IPS DF 6.9 (cell line): Measurements from ENCODE around the gene FGGY.
"Not testable (repeated sequence)": the region's sequence is repeated elsewhere in the genome, so short reads cannot be mapped to it uniquely, and the experiment has no call there.

Experiments used
- DNase-seq: peaks from one replicate; pipeline ENCODE4 v3.0.0-alpha.2; 2013; ENCODE audit warnings: low read depth, low spot score
- H3K27ac ChIP-seq: one replicate; pipeline ENCODE4 v1.5.1; 2013; ENCODE audit warnings: low read length, control low read depth
- H3K27me3 ChIP-seq: 2 replicates; pipeline ENCODE4 v1.6.1; 2013; ENCODE audit warnings: mild to moderate bottlenecking, low read length; ENCODE audit not compliant: control insufficient read depth, insufficient read depth
- H3K36me3 ChIP-seq: 2 replicates; pipeline ENCODE4 v1.6.1; 2013; ENCODE audit warnings: low read length; ENCODE audit not compliant: control insufficient read depth, insufficient read depth
- H3K4me1 ChIP-seq: 2 replicates; pipeline ENCODE4 v1.6.1; 2013; ENCODE audit warnings: low read length; ENCODE audit not compliant: control insufficient read depth, insufficient read depth
- H3K4me3 ChIP-seq: 2 replicates; pipeline ENCODE4 v1.5.1; 2013; ENCODE audit warnings: mild to moderate bottlenecking, low read length
- H3K9me3 ChIP-seq: 2 replicates; pipeline ENCODE4 v1.6.1; 2013; ENCODE audit warnings: low read length, inconsistent platforms; ENCODE audit not compliant: control insufficient read depth, insufficient read depth
- WGBS: extraction: QIAGEN DNeasy Blood & Tissue Kit; methylation state at CpG from one replicate; pipeline ENCODE4 v1.1.7; 2013; ENCODE audit warnings: mixed read lengths, missing lambda C conversion rate; ENCODE audit not compliant: insufficient read length, insufficient coverage; 5-methylcytosine and 5-hydroxymethylcytosine counted together

The FGGY gene

DNA sequence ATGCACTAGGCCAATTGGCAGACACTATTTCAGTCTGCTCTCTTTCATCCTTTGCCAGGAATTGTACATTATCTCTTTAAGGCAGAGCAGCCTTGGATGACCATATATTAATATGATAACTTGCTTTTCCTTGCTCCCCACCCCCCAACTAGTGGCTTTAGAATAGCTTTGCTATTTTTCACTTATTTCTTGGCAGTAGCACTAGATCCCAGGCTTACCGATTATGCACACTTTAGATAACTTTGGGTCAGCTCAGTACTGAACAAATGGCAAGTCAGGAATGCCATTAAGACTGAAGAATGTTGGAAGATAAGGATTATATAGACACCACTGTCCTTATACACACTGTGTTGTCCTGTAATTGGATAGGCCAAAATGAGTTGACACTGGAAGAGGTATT, 146.4 kb downstream of the FGGY start:
- Histone ChIP-seq H3K4me3 (no peak overlapping the region), H3K36me3 (no peaks in the 10 kb centered on the region), H3K27ac (no peak overlapping the region), H3K4me1 (no peaks in the 10 kb centered on the region), H3K27me3 (no peaks in the 10 kb centered on the region), H3K9me3 (no peaks in the 10 kb centered on the region)
- WGBS = no CpG with 5 or more reads among the region's 1 CpG
- DNase-seq = no peak

DNA sequence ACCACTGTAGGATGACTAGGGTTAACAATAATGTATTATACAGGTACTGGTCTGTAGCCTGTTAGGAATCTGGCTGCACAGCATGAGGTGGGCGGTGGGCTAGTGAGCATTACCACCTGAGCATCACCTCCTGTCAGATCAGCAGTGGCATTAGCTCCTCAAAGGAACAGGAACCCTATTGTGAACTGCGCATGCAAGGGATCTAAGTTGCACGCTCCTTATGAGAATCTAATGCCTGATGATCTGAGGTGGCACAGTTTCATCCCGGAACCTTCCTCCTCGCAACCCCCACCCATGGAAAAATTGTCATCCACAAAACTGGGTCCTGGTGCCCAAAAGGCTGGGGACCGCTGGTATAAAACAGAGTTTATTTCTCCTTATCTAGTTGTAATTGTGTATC, 147.6 kb downstream of the FGGY start:
- WGBS = no CpG with 5 or more reads among the region's 6 CpGs
- no peaks in the 10 kb centered on the region for H3K4me1 ChIP-seq
- no peak for DNase-seq
- no peak overlapping the region for H3K4me3 ChIP-seq
- H3K9me3 ChIP-seq = no peaks in the 10 kb centered on the region
- no peak overlapping the region for H3K27ac ChIP-seq
- H3K27me3 ChIP-seq = no peaks in the 10 kb centered on the region; the same call in 1 of the 2 replicates
- no peaks in the 10 kb centered on the region for H3K36me3 ChIP-seq

DNA sequence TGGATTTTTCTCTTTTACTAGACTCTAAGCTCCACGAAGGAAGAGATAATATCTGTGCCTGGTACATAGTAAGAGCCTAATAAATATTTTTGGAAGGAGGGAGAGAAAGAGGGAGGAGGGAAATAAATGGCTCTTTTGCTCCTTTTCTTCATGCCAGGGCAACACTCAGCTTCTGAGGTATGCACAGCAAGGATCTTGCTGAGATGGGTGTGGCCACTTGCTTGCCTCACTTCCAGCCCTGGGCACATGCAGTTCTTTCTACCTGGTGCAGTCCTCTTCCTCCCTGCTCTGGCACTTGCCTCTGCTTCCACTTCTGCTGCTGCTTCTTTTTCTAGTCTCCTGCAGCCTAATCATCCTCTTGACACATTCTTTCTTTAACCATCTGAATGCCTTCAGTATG, 148.1 kb downstream of the FGGY start:
- no CpG with 5 or more reads among the region's 1 CpG for WGBS
- H3K4me1 ChIP-seq = no peaks in the 10 kb centered on the region
- DNase-seq = no peak
- H3K27me3 ChIP-seq = no peaks in the 10 kb centered on the region; the same call in 1 of the 2 replicates
- no peak overlapping the region for H3K4me3 ChIP-seq
- no peaks in the 10 kb centered on the region for H3K36me3 ChIP-seq
- no peaks in the 10 kb centered on the region for H3K9me3 ChIP-seq
- H3K27ac ChIP-seq = no peak overlapping the region

DNA sequence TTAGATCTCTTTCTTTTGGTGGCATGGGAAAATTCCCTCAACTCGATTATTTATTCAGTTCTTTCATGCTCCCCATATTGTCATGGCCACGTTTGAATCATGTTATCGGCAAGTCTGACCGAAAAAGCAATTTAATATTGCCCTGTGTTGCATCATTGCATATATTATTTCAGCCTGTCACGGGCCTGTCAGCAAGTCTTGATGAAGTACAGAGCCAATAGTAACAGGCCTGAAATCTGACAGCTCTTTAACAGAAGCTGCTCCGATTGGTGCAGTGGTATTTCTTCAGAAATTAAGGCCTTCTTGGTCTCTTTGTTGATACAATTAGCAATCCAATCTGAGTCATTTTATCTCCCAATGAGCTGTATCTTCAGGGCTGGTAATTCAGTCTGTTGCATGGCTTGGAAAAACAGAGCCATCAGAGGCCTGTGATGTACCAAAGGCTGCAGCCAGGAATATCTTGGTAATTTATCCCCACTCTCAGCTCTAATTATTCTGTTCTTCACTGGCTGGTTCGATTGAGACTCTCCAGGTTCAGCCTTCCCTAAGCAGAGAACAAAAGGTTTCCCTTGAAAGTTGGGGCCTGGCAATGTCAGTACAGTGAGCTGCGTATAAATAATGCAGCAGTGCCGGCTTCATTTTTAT, 149.5 kb downstream of the FGGY start:
- no CpG with 5 or more reads among the region's 9 CpGs for WGBS
- Histone ChIP-seq H3K27me3 (no peaks in the 10 kb centered on the region; the same call in 1 of the 2 replicates), H3K36me3 (no peaks in the 10 kb centered on the region), H3K4me3 (no peak overlapping the region), H3K4me1 (no peaks in the 10 kb centered on the region), H3K9me3 (no peaks in the 10 kb centered on the region), H3K27ac (no peak overlapping the region)
- no peak for DNase-seq

DNA sequence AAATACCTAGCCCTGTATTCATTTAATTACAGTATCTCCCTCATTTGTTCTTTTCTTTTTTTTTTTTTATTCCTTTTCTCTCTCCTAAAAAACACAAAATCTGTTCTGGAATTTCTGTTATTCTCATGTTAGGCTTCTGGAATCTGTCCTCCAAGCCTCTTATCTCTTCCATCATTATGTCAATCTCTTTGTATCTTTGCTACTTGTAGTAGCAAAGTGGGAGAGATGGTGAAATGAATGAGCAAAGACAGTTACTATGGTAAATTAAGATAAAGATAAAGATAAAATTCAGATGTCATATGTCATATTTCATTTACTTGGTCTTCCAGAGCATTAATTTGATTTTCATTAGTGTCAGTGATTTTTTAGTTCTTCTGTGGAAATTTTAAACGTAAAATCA, 155.1 kb downstream of the FGGY start:
- WGBS = no CpG with 5 or more reads among the region's 1 CpG
- no peak for DNase-seq
- H3K4me1 ChIP-seq = no peaks in the 10 kb centered on the region
- H3K4me3 ChIP-seq = no peak overlapping the region
- no peaks in the 10 kb centered on the region for H3K9me3 ChIP-seq
- H3K27ac ChIP-seq = no peak overlapping the region
- no peaks in the 10 kb centered on the region; the same call in 1 of the 2 replicates for H3K27me3 ChIP-seq
- no peaks in the 10 kb centered on the region for H3K36me3 ChIP-seq

DNA sequence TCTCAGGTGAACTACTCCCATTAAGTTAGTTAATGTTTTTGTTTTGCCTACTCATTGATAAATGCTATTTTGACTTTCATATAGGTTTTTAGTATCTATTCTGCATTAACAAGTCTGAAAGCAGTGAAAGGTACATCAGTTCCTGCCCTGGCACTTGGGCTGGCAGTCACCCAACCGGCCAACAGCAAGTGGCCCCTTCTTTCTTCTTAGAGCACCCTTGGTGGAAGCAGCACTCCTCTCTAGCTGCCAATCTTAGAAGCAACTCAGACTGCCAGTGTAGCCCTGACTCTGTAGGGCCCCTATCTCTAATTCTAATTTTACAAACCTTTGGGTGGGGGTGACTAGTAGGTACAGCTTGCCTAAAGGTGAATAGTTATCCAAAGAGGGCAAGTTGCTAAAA, 155.7 kb downstream of the FGGY start:
- no peaks in the 10 kb centered on the region for H3K9me3 ChIP-seq
- no peaks in the 10 kb centered on the region for H3K36me3 ChIP-seq
- WGBS = no CpG with 5 or more reads among the region's 1 CpG
- DNase-seq = no peak
- no peak overlapping the region for H3K4me3 ChIP-seq
- H3K4me1 ChIP-seq = no peaks in the 10 kb centered on the region
- H3K27me3 ChIP-seq = no peaks in the 10 kb centered on the region; the same call in 1 of the 2 replicates
- H3K27ac ChIP-seq = no peak overlapping the region

DNA sequence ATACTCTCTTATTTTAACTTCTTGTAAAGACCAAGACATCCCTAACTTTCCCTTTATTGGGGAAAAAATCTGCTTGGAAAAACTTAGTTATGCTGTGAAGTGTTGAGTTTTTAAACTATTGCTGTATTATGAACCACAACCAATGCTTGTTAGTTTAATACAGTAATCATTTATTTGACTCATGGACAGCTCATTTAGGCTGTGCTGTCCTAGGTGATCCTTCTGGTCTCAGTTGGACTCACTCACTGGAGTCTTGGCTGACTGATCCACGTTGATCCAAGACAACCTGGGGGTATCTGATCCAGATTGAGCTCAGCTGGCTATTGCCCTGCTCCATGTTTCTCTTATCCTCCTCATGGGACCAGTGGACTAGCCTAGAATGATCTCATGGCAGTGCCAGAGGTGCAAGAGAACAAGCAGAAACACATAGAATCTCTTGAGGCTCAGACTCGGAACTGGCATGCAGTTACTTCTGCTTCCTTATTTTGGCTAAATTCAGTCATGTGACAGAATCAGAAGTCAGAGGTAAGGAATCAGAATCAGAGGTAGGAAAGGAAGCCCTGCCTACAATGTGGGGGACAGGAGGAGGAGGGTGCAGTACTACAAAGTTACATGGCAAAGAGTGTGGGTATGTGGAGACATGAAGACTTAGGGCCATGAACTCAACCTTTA, 156.5 kb downstream of the FGGY start:
- no peak overlapping the region for H3K4me3 ChIP-seq
- H3K36me3 ChIP-seq = no peaks in the 10 kb centered on the region
- WGBS = no CpG with 5 or more reads among the region's 2 CpGs
- H3K4me1 ChIP-seq = no peaks in the 10 kb centered on the region
- no peak overlapping the region for H3K27ac ChIP-seq
- H3K9me3 ChIP-seq = no peaks in the 10 kb centered on the region
- no peak for DNase-seq
- H3K27me3 ChIP-seq = no peaks in the 10 kb centered on the region; the same call in 1 of the 2 replicates

DNA sequence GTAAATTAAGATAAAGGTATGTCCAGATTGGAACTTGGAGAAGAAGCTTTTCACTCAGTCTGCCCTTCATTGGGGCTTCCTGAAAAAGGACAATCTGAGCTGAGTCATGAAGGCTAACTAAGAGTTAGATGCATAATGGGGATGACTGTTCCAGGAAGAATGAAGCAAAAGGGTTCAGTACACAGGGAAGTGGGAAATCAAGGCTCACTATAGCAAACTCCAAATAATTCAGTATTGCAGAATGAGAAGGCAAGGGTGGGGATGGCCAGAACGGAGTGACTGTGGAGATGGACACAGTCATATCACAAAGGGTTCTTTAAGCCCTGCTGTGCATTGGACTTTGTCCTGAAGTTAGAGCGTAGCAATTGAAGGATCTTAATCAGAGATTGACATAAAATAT, 158.3 kb downstream of the FGGY start:
- Histone ChIP-seq H3K36me3 (no peaks in the 10 kb centered on the region), H3K27ac (no peak overlapping the region), H3K4me3 (no peak overlapping the region), H3K4me1 (no peaks in the 10 kb centered on the region), H3K9me3 (no peaks in the 10 kb centered on the region), H3K27me3 (no peaks in the 10 kb centered on the region)
- no peak for DNase-seq
- WGBS = no CpG with 5 or more reads among the region's 2 CpGs

DNA sequence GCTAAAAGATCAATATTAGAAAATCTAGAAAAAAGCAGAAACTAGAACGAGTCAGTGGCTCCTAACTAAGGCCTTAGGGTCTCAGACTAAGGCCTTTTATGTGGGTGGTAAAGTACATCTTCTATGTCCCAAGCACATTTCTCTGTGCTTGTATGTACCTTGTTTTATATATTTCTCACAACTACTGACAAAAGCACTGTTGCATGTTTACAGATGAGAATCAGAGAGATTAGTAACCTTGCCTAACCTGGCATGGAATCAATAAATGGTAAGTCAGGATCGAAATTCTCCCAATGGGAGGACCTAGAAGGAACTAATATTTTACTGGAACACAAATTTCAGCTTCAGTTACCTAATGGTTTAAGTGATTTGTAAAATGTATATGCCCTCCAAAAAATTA, 160.9 kb downstream of the FGGY start:
- no CpG with 5 or more reads among the region's 2 CpGs for WGBS
- no peaks in the 10 kb centered on the region for H3K36me3 ChIP-seq
- H3K9me3 ChIP-seq = no peaks in the 10 kb centered on the region
- H3K27me3 ChIP-seq = no peaks in the 10 kb centered on the region
- no peak for DNase-seq
- no peak overlapping the region for H3K4me3 ChIP-seq
- no peaks in the 10 kb centered on the region for H3K4me1 ChIP-seq
- no peak overlapping the region for H3K27ac ChIP-seq

DNA sequence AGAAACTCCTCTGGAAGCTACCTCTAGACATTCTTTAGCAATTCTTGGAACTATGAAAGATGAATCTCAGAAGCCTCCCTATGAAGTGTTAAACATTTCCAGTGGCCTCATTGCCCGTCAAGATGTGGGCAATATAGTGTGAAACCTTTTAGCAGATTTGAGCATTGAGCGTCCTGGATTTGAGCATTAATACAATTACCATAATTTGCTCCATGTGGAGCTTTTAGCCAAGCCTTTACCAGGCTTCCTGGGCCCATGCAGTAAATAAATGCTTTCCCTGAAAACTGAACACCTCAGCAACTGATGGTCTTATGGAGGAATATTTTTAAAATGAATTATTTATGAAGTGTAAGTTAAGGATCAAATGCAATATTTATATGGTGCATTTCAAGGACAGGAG, 162.0 kb downstream of the FGGY start:
- no peak for DNase-seq
- H3K4me3 ChIP-seq = no peak overlapping the region
- H3K4me1 ChIP-seq = no peaks in the 10 kb centered on the region
- H3K27ac ChIP-seq = no peak overlapping the region
- no peaks in the 10 kb centered on the region for H3K9me3 ChIP-seq
- H3K36me3 ChIP-seq = no peaks in the 10 kb centered on the region
- no peaks in the 10 kb centered on the region for H3K27me3 ChIP-seq
- no CpG with 5 or more reads among the region's 2 CpGs for WGBS

DNA sequence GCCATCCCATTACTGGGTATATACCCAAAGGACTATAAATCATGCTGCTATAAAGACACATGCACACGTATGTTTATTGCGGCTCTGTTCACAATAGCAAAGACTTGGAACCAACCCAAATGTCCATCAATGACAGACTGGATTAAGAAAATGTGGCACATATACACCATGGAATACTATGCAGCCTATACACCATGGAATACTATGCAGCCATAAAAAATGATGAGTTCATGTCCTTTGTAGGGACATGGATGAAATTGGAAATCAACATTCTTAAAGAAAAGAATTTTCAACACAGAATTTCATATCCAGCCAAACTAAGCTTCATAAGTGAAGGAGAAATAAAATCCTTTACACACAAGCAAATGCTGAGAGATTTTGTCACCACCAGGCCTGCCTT, 166.0 kb downstream of the FGGY start:
- H3K4me1 ChIP-seq, H3K9me3 ChIP-seq, H3K36me3 ChIP-seq, H3K27me3 ChIP-seq, H3K4me3 ChIP-seq, H3K27ac ChIP-seq, DNase-seq: not testable (repeated sequence)
- WGBS = no CpG with 5 or more reads among the region's 2 CpGs
